Measurements from ENCODE around the gene SUGP1.
"Not testable (repeated sequence)": the region's sequence is repeated elsewhere in the genome, so short reads cannot be mapped to it uniquely, and the experiment has no call there.

SUGP1 gene

GRCh38 chr19:19260417-19261214 is 59.7 kb downstream of the SUGP1 start:
- no peak for DNase-seq

GRCh38 chr19:19259741-19260140 is 60.6 kb downstream of the SUGP1 start:
- no peak for DNase-seq

GRCh38 chr19:19258589-19259338 is 61.5 kb downstream of the SUGP1 start:
- no peak for DNase-seq

- DNase-seq, result no peak
Measured at GRCh38 chr19:19257836-19258588, 62.3 kb downstream of the SUGP1 start.

GRCh38 chr19:19257137-19257536 is 63.2 kb downstream of the SUGP1 start:
- no peak for DNase-seq

GRCh38 chr19:19256072-19256969 is 64.0 kb downstream of the SUGP1 start:
- no peak for DNase-seq

- DNase-seq, result not testable (repeated sequence)
Measured at GRCh38 chr19:19253409-19253808, 66.9 kb downstream of the SUGP1 start.

GRCh38 chr19:19250196-19250801 is 70.0 kb downstream of the SUGP1 start:
- DNase-seq, result no peak

GRCh38 chr19:19240476-19240875 is 79.8 kb downstream of the SUGP1 start:
- no peak for DNase-seq

GRCh38 chr19:19239675-19240074 is 80.6 kb downstream of the SUGP1 start:
- no peak for DNase-seq

GRCh38 chr19:19238126-19238894 is 82.0 kb downstream of the SUGP1 start:
- DNase-seq, result no peak

- no peak for DNase-seq
Measured at GRCh38 chr19:19236173-19236572, 84.1 kb downstream of the SUGP1 start.

GRCh38 chr19:19234220-19234816 is 86.0 kb downstream of the SUGP1 start:
- DNase-seq, result no peak

GRCh38 chr19:19232261-19232721 is 88.0 kb downstream of the SUGP1 start:
- no peak for DNase-seq

- no peak for DNase-seq
Measured at GRCh38 chr19:19230999-19231398, 89.3 kb downstream of the SUGP1 start.

GRCh38 chr19:19229701-19230100 is 90.6 kb downstream of the SUGP1 start:
- no peak for DNase-seq

GRCh38 chr19:19227217-19227616 is 93.1 kb downstream of the SUGP1 start:
- DNase-seq, result no peak

- no peak for DNase-seq
Measured at GRCh38 chr19:19226663-19227062, 93.6 kb downstream of the SUGP1 start.

GRCh38 chr19:19226204-19226603 is 94.1 kb downstream of the SUGP1 start:
- no peak for DNase-seq

Data from activated gamma-delta T cell treated with Interleukin-2 at 50 U/mL for 16 hours (primary cell).